GM20000 (cell line): ENCODE results near the gene KCNIP1.

ENCODE experiments used
- DNase-seq: peaks from one replicate; pipeline ENCODE4 v3.0.0; 2012; ENCODE audit warnings: low spot score
- CTCF ChIP-seq: IDR thresholded peaks from 2 replicates; pipeline ENCODE4 v1.5.1; 2012; ENCODE audit warnings: mild to moderate bottlenecking, control low read depth; ENCODE audit errors: extremely low read depth, missing control alignments

KCNIP1 gene

GRCh38 chr5:170508660-170509347 lies 5.0 kb downstream of the KCNIP1 start:
- DNase-seq: no peak
- TF ChIP-seq CTCF: no peak

- DNase-seq: no peak
- no peak for TF ChIP-seq CTCF
Observed at GRCh38 chr5:170509348-170509660, 5.5 kb downstream of the KCNIP1 start.

- DNase-seq: no peak
- TF ChIP-seq CTCF: no peak
Observed at GRCh38 chr5:170510126-170510525, 6.3 kb downstream of the KCNIP1 start.

- DNase-seq: no peak
- no peak for TF ChIP-seq CTCF
Observed at GRCh38 chr5:170510559-170510958, 6.7 kb downstream of the KCNIP1 start.

- no peak for DNase-seq
- TF ChIP-seq CTCF: no peak
Observed at GRCh38 chr5:170511551-170512258, 7.9 kb downstream of the KCNIP1 start.

GRCh38 chr5:170513856-170514525 lies 10.2 kb downstream of the KCNIP1 start:
- TF ChIP-seq CTCF: no peak
- DNase-seq: no peak

GRCh38 chr5:170517411-170517810 lies 13.6 kb downstream of the KCNIP1 start:
- DNase-seq: no peak
- no peak for TF ChIP-seq CTCF
